HUES48 (cell line): Measurements from ENCODE around the gene NDE1.

Experiments used
- H3K27ac ChIP-seq: one replicate; pipeline ENCODE4 v1.7.0; 2013; ENCODE audit warnings: low read depth, low read length, inconsistent platforms
- H3K27me3 ChIP-seq: 2 replicates; pipeline ENCODE4 v1.6.1; 2013; ENCODE audit warnings: mild to moderate bottlenecking, low read length; ENCODE audit not compliant: control insufficient read depth, insufficient read depth
- H3K36me3 ChIP-seq: 2 replicates; pipeline ENCODE4 v1.6.1; 2013; ENCODE audit warnings: low read length; ENCODE audit not compliant: control insufficient read depth, insufficient read depth
- H3K4me1 ChIP-seq: 2 replicates; pipeline ENCODE4 v1.6.1; 2013; ENCODE audit warnings: mild to moderate bottlenecking, low read length; ENCODE audit not compliant: control insufficient read depth, insufficient read depth
- H3K4me3 ChIP-seq: 2 replicates; pipeline ENCODE4 v1.5.1; 2013; ENCODE audit warnings: mild to moderate bottlenecking, low read depth, low read length
- H3K9ac ChIP-seq: 2 replicates; pipeline ENCODE4 v1.6.1; 2013; ENCODE audit warnings: mild to moderate bottlenecking, low read depth, low read length, moderate library complexity
- H3K9me3 ChIP-seq: 2 replicates; pipeline ENCODE4 v1.6.1; 2013; ENCODE audit warnings: low read length; ENCODE audit not compliant: control insufficient read depth, insufficient read depth

The NDE1 gene

GRCh38 chr16:15754821-15755534 lies 104.9 kb downstream of the NDE1 start:
- no peaks in the 10 kb centered on the region for H3K9me3 ChIP-seq

GRCh38 chr16:15757077-15757386 lies 107.0 kb downstream of the NDE1 start:
- Histone ChIP-seq H3K4me1 (no peaks in the 10 kb centered on the region), H3K36me3 (no peaks in the 10 kb centered on the region), H3K9me3 (no peaks in the 10 kb centered on the region), H3K9ac (no peak overlapping the region), H3K27ac (no peak overlapping the region), H3K4me3 (no peak overlapping the region), H3K27me3 (no peaks in the 10 kb centered on the region)

More at GRCh38 chr16:15754821-15755534, 104.9 kb downstream of the NDE1 start:
- Histone ChIP-seq H3K4me3 (no peak overlapping the region), H3K27ac (no peak overlapping the region), H3K9ac (no peak overlapping the region), H3K27me3 (no peaks in the 10 kb centered on the region), H3K4me1 (no peaks in the 10 kb centered on the region), H3K36me3 (no peaks in the 10 kb centered on the region)

- Histone ChIP-seq H3K9ac (no peak overlapping the region), H3K36me3 (no peaks in the 10 kb centered on the region), H3K27me3 (no peaks in the 10 kb centered on the region), H3K9me3 (no peaks in the 10 kb centered on the region), H3K4me3 (no peak overlapping the region), H3K27ac (no peak overlapping the region), H3K4me1 (no peaks in the 10 kb centered on the region)
These were observed 107.7 kb downstream of the NDE1 start for GRCh38 chr16:15757630-15758251.

- Histone ChIP-seq H3K4me3 (no peak overlapping the region), H3K36me3 (no peaks in the 10 kb centered on the region), H3K4me1 (no peaks in the 10 kb centered on the region), H3K9ac (no peak overlapping the region), H3K27me3 (no peaks in the 10 kb centered on the region), H3K27ac (no peak overlapping the region), H3K9me3 (no peaks in the 10 kb centered on the region)
These were observed 109.0 kb downstream of the NDE1 start for GRCh38 chr16:15759070-15759469.

GRCh38 chr16:15760129-15760528 lies 110.1 kb downstream of the NDE1 start:
- Histone ChIP-seq H3K9me3 (no peaks in the 10 kb centered on the region), H3K9ac (no peak overlapping the region), H3K36me3 (no peaks in the 10 kb centered on the region), H3K4me1 (no peaks in the 10 kb centered on the region), H3K4me3 (no peak overlapping the region), H3K27ac (no peak overlapping the region), H3K27me3 (no peaks in the 10 kb centered on the region)

- Histone ChIP-seq H3K4me3 (no peak overlapping the region), H3K27ac (no peak overlapping the region), H3K9ac (no peak overlapping the region), H3K4me1 (no peaks in the 10 kb centered on the region), H3K36me3 (no peaks in the 10 kb centered on the region), H3K27me3 (no peaks in the 10 kb centered on the region), H3K9me3 (no peaks in the 10 kb centered on the region)
These were observed 114.1 kb downstream of the NDE1 start for GRCh38 chr16:15764112-15764511.

GRCh38 chr16:15765116-15765515 lies 115.1 kb downstream of the NDE1 start:
- H3K9me3 ChIP-seq, result no peaks in the 10 kb centered on the region
- H3K4me1 ChIP-seq, result no peaks in the 10 kb centered on the region
- no peak overlapping the region for H3K27ac ChIP-seq
- H3K27me3 ChIP-seq, result no peaks in the 10 kb centered on the region
- no peak overlapping the region for H3K4me3 ChIP-seq
- no peak overlapping the region for H3K9ac ChIP-seq
- H3K36me3 ChIP-seq, result no peaks in the 10 kb centered on the region

- Histone ChIP-seq H3K9ac (no peak overlapping the region), H3K36me3 (no peaks in the 10 kb centered on the region), H3K9me3 (no peaks in the 10 kb centered on the region), H3K27ac (no peak overlapping the region), H3K4me3 (no peak overlapping the region), H3K27me3 (no peaks in the 10 kb centered on the region), H3K4me1 (no peaks in the 10 kb centered on the region)
These were observed 115.8 kb downstream of the NDE1 start for GRCh38 chr16:15765880-15766279.

GRCh38 chr16:15766918-15767317 lies 116.9 kb downstream of the NDE1 start:
- no peak overlapping the region for H3K27ac ChIP-seq
- no peaks in the 10 kb centered on the region for H3K27me3 ChIP-seq
- H3K4me1 ChIP-seq, result no peaks in the 10 kb centered on the region
- no peaks in the 10 kb centered on the region for H3K9me3 ChIP-seq
- H3K9ac ChIP-seq, result no peak overlapping the region
- no peak overlapping the region for H3K4me3 ChIP-seq
- H3K36me3 ChIP-seq, result no peaks in the 10 kb centered on the region

- Histone ChIP-seq H3K4me1 (no peaks in the 10 kb centered on the region), H3K4me3 (no peak overlapping the region), H3K27ac (no peak overlapping the region), H3K36me3 (no peaks in the 10 kb centered on the region), H3K9ac (no peak overlapping the region), H3K27me3 (no peaks in the 10 kb centered on the region), H3K9me3 (no peaks in the 10 kb centered on the region)
These were observed 118.2 kb downstream of the NDE1 start for GRCh38 chr16:15768201-15768600.

GRCh38 chr16:15769239-15769638 lies 119.2 kb downstream of the NDE1 start:
- Histone ChIP-seq H3K9ac (no peak overlapping the region), H3K4me3 (no peak overlapping the region), H3K27ac (no peak overlapping the region), H3K27me3 (no peaks in the 10 kb centered on the region), H3K4me1 (no peaks in the 10 kb centered on the region), H3K36me3 (no peaks in the 10 kb centered on the region), H3K9me3 (no peaks in the 10 kb centered on the region)
